OCI-LY7 (cell line): ENCODE measurements around the gene ANKRD27.

Source experiments
- CTCF ChIP-seq: fragments of 200-600 bp; sonication (generic); conservative IDR thresholded peaks from 2 replicates; pipeline ENCODE4 v1.5.1; 2014; ENCODE audit warnings: mild to moderate bottlenecking, antibody characterized with exemption, low read length, moderate library complexity, mixed read lengths
- EZH2phosphoT487 ChIP-seq: fragments of 200-600 bp; sonication (generic); IDR thresholded peaks from 2 replicates; pipeline ENCODE4 v1.6.1; 2018; ENCODE audit warnings: low read depth, borderline replicate concordance, mild to moderate bottlenecking, mixed run types, antibody characterized with exemption, low read length, moderate library complexity, mixed read lengths

- TF ChIP-seq CTCF (no peak), EZH2phosphoT487 (no peak)
Observed at GRCh38 chr19:32672841-32673240, 2.1 kb downstream of the ANKRD27 start.
